Measurements from ENCODE around the gene C11orf24.

The C11orf24 gene

GRCh38 chr11:68271781-68272608 lies at the start of gene C11orf24:
Gene C11orf24 (minus strand): TSS chr11:68271973. CDS start chr11:68263767, 8,206 bp downstream.
- DNase-seq (ENCODE audit: low spot score), result peak; percentile 96

- DNase-seq (ENCODE audit: low spot score), result no peak
These were observed 45.5 kb upstream of the C11orf24 start for GRCh38 chr11:68317147-68317785.

GRCh38 chr11:68315171-68315920 lies 43.6 kb upstream of the C11orf24 start:
- DNase-seq (ENCODE audit: low spot score), result no peak

- DNase-seq (ENCODE audit: low spot score), result peak; percentile 66
These were observed 42.7 kb upstream of the C11orf24 start for GRCh38 chr11:68314203-68315170.

GRCh38 chr11:68313574-68314202 lies 41.9 kb upstream of the C11orf24 start:
- no peak for DNase-seq (ENCODE audit: low spot score)

GRCh38 chr11:68312780-68313573 lies 41.2 kb upstream of the C11orf24 start:
- DNase-seq (ENCODE audit: low spot score), result no peak

- DNase-seq (ENCODE audit: low spot score), result no peak
These were observed 40.5 kb upstream of the C11orf24 start, which contains the start of gene LRP5 for GRCh38 chr11:68312117-68312779. Gene LRP5 (plus strand): TSS chr11:68312591. CDS start chr11:68312715, 124 bp downstream.

- no peak for DNase-seq (ENCODE audit: low spot score)
These were observed 39.7 kb upstream of the C11orf24 start for GRCh38 chr11:68311160-68312116.

GRCh38 chr11:68309621-68310185 lies 37.9 kb upstream of the C11orf24 start:
- DNase-seq (ENCODE audit: low spot score), result no peak

GRCh38 chr11:68308068-68308467 lies 36.3 kb upstream of the C11orf24 start:
- no peak for DNase-seq (ENCODE audit: low spot score)

- no peak for DNase-seq (ENCODE audit: low spot score)
These were observed 34.9 kb upstream of the C11orf24 start for GRCh38 chr11:68306636-68307035.

GRCh38 chr11:68303982-68304780 lies 32.4 kb upstream of the C11orf24 start:
- no peak for DNase-seq (ENCODE audit: low spot score)

- no peak for DNase-seq (ENCODE audit: low spot score)
These were observed 31.3 kb upstream of the C11orf24 start for GRCh38 chr11:68303083-68303482.

GRCh38 chr11:68302670-68303069 lies 30.9 kb upstream of the C11orf24 start:
- DNase-seq (ENCODE audit: low spot score), result peak; percentile 98

- DNase-seq (ENCODE audit: low spot score), result no peak
These were observed 30.5 kb upstream of the C11orf24 start for GRCh38 chr11:68302256-68302655.

GRCh38 chr11:68300076-68300830 lies 28.5 kb upstream of the C11orf24 start:
- DNase-seq (ENCODE audit: low spot score), result no peak

Data from SW480 (cell line).